ENCODE measurements around the gene MAPK7.

MAPK7 gene

GRCh38 chr17:19398301-19399181 is 20.2 kb downstream of the MAPK7 start:
- no peak for DNase-seq (ENCODE audit: low read depth, low spot score)

- DNase-seq (ENCODE audit: low read depth, low spot score) = no peak
Observed at GRCh38 chr17:19399750-19400450, 21.6 kb downstream of the MAPK7 start.

GRCh38 chr17:19401321-19402010 is 23.2 kb downstream of the MAPK7 start:
- DNase-seq (ENCODE audit: low read depth, low spot score) = no peak

GRCh38 chr17:19402171-19402570 is 23.9 kb downstream of the MAPK7 start:
- no peak for DNase-seq (ENCODE audit: low read depth, low spot score)

- no peak for DNase-seq (ENCODE audit: low read depth, low spot score)
Observed at GRCh38 chr17:19403021-19403420, 24.7 kb downstream of the MAPK7 start.

GRCh38 chr17:19404264-19404663 is 26.0 kb downstream of the MAPK7 start:
- DNase-seq (ENCODE audit: low read depth, low spot score) = no peak

- no peak for DNase-seq (ENCODE audit: low read depth, low spot score)
Observed at GRCh38 chr17:19405114-19405513, 26.8 kb downstream of the MAPK7 start.

- no peak for DNase-seq (ENCODE audit: low read depth, low spot score)
Observed at GRCh38 chr17:19407601-19408345, 29.5 kb downstream of the MAPK7 start.

- no peak for DNase-seq (ENCODE audit: low read depth, low spot score)
Observed at GRCh38 chr17:19408346-19408710, 30.0 kb downstream of the MAPK7 start.

GRCh38 chr17:19409066-19409465 is 30.8 kb downstream of the MAPK7 start:
- DNase-seq (ENCODE audit: low read depth, low spot score) = no peak

GRCh38 chr17:19409509-19409908 is 31.2 kb downstream of the MAPK7 start:
- DNase-seq (ENCODE audit: low read depth, low spot score) = no peak

- DNase-seq (ENCODE audit: low read depth, low spot score) = no peak
Observed at GRCh38 chr17:19410091-19410490, 31.8 kb downstream of the MAPK7 start.

GRCh38 chr17:19410875-19411620 is 32.8 kb downstream of the MAPK7 start, which contains the start of gene RNF112:
RNF112 (plus strand) TSS chr17:19411232; CDS start chr17:19411409, 177 bp downstream.
- no peak for DNase-seq (ENCODE audit: low read depth, low spot score)

- no peak for DNase-seq (ENCODE audit: low read depth, low spot score)
Observed at GRCh38 chr17:19411631-19412030, 33.3 kb downstream of the MAPK7 start.

GRCh38 chr17:19412510-19412909 is 34.2 kb downstream of the MAPK7 start:
- no peak for DNase-seq (ENCODE audit: low read depth, low spot score)

GRCh38 chr17:19412984-19413383 is 34.7 kb downstream of the MAPK7 start:
- no peak for DNase-seq (ENCODE audit: low read depth, low spot score)

- no peak for DNase-seq (ENCODE audit: low read depth, low spot score)
Observed at GRCh38 chr17:19413761-19414160, 35.5 kb downstream of the MAPK7 start.

GRCh38 chr17:19414396-19415280 is 36.3 kb downstream of the MAPK7 start:
- no peak for DNase-seq (ENCODE audit: low read depth, low spot score)

GRCh38 chr17:19415311-19415710 is 37.0 kb downstream of the MAPK7 start:
- no peak for DNase-seq (ENCODE audit: low read depth, low spot score)

Measured in activated naive CD8-positive, alpha-beta T cell treated with anti-CD3 and anti-CD28 coated beads, Interleukin-2, amount 50 U/mL, for 16 hours (primary cell).